HEK293 (cell line): ENCODE data around the gene POLR1E.
"Not testable (repeated sequence)": the region's sequence is repeated elsewhere in the genome, so short reads cannot be mapped to it uniquely, and the experiment has no call there.

Experiments
- CTCF ChIA-PET: fragments of 350-600 bp; formaldehyde crosslinking; extraction: SDS; loops from one replicate; lab custom pipeline; 2021; ENCODE audit warnings: antibody characterized with exemption; lab: Yijun Ruan, JAX
- POLR2A ChIA-PET: fragments of 300-600 bp; formaldehyde crosslinking; extraction: SDS; loops from one replicate; lab custom pipeline; 2020; ENCODE audit warnings: antibody characterized with exemption, inconsistent platforms; lab: Yijun Ruan, JAX
- H3K27ac ChIP-seq: fragments of 200-500 bp; sonication (Bioruptor generic); 2 replicates; pipeline ENCODE4 v1.5.1; 2014; ENCODE audit warnings: low read depth, low read length, control low read depth, inconsistent platforms; ENCODE audit errors: extremely low read depth
- H3K36me3 ChIP-seq, 2 experiments: fragments of 200-500 bp in 1 of 2; sonication (Bioruptor generic) in 1 of 2; 1 replicate in 1 of 2; 2 replicates in 1 of 2; pipeline ENCODE4 v1.5.1; 2014 to 2017; ENCODE audit warnings: inconsistent platforms in 2 of 2, low read length in 2 of 2; ENCODE audit not compliant: control insufficient read depth in 2 of 2, insufficient read depth in 1 of 2
- H3K4me1 ChIP-seq: fragments of 200-500 bp; sonication (Bioruptor generic); 2 replicates; pipeline ENCODE4 v1.5.1; 2014; ENCODE audit warnings: mild to moderate bottlenecking, low read length, inconsistent platforms; ENCODE audit not compliant: control insufficient read depth, insufficient read depth
- H3K4me3 ChIP-seq: 2 replicates; pipeline ENCODE4 v1.5.1; 2011; ENCODE audit warnings: low read depth, mild to moderate bottlenecking, control low read depth, low read length, moderate library complexity
- H3K9me3 ChIP-seq: fragments of 200-500 bp; sonication (Bioruptor generic); 2 replicates; pipeline ENCODE4 v1.5.1; 2014; ENCODE audit warnings: low read depth, low read length, inconsistent platforms; ENCODE audit not compliant: control insufficient read depth, insufficient read depth
- BCL11B ChIP-seq: fragments of 450-650 bp; formaldehyde crosslinking; IDR thresholded peaks from 2 replicates; pipeline ENCODE4 v1.5.1; 2016; ENCODE audit warnings: low read depth, missing biosample characterization, missing genetic modification characterization
- BCL6B ChIP-seq: fragments of 450-650 bp; formaldehyde crosslinking; IDR thresholded peaks from 2 replicates; pipeline ENCODE4 v1.5.1; 2017; ENCODE audit warnings: missing biosample characterization, missing genetic modification characterization
- IKZF3 ChIP-seq: fragments of 450-650 bp; IDR thresholded peaks from 2 replicates; pipeline ENCODE4 v1.5.0; 2018; ENCODE audit warnings: missing biosample characterization, mild to moderate bottlenecking, missing genetic modification characterization, moderate library complexity
- MEIS1 ChIP-seq: sonication (generic); formaldehyde crosslinking; IDR thresholded peaks from 2 replicates; pipeline ENCODE4 v1.8.1; 2022; ENCODE audit warnings: missing genetic modification reagents, mild to moderate bottlenecking, borderline replicate concordance
- MYNN ChIP-seq: fragments of 450-650 bp; formaldehyde crosslinking; IDR thresholded peaks from 2 replicates; pipeline ENCODE4 v1.5.1; 2016; ENCODE audit warnings: missing biosample characterization, missing genetic modification characterization, borderline replicate concordance
- PRDM1 ChIP-seq: fragments of 450-650 bp; formaldehyde crosslinking; IDR thresholded peaks from 2 replicates; pipeline ENCODE4; 2016; ENCODE audit warnings: missing biosample characterization, missing genetic modification characterization
- PRDM10 ChIP-seq: fragments of 450-650 bp; formaldehyde crosslinking; IDR thresholded peaks from 2 replicates; pipeline ENCODE4 v1.5.1; 2016; ENCODE audit warnings: missing biosample characterization, missing genetic modification characterization
- ZBTB20 ChIP-seq: fragments of 450-650 bp; formaldehyde crosslinking; IDR thresholded peaks from 2 replicates; pipeline ENCODE4 v1.5.1; 2016; ENCODE audit warnings: missing biosample characterization, missing genetic modification characterization
- ZBTB8A ChIP-seq: fragments of 450-650 bp; formaldehyde crosslinking; IDR thresholded peaks from 2 replicates; pipeline ENCODE4 v1.5.1; 2016; ENCODE audit warnings: missing biosample characterization, missing genetic modification characterization
- ZNF140 ChIP-seq: fragments of 450-650 bp; formaldehyde crosslinking; IDR thresholded peaks from 2 replicates; pipeline ENCODE4 v1.5.1; 2016; ENCODE audit warnings: missing biosample characterization, missing genetic modification characterization
- ZNF239 ChIP-seq: fragments of 450-650 bp; formaldehyde crosslinking; IDR thresholded peaks from 2 replicates; pipeline ENCODE4 v1.5.1; 2016; ENCODE audit warnings: missing biosample characterization, missing genetic modification characterization
- ZNF26 ChIP-seq: fragments of 450-650 bp; formaldehyde crosslinking; IDR thresholded peaks from 2 replicates; pipeline ENCODE4 v1.5.1; 2016; ENCODE audit warnings: missing biosample characterization, missing genetic modification characterization
- ZNF341 ChIP-seq: fragments of 450-650 bp; formaldehyde crosslinking; IDR thresholded peaks from 2 replicates; pipeline ENCODE4; 2016; ENCODE audit warnings: low read depth, missing biosample characterization, missing genetic modification characterization
- ZNF394 ChIP-seq: fragments of 450-650 bp; formaldehyde crosslinking; IDR thresholded peaks from 2 replicates; pipeline ENCODE4 v1.5.1; 2016; ENCODE audit warnings: missing biosample characterization, missing genetic modification characterization, mild to moderate bottlenecking, moderate library complexity, borderline replicate concordance
- ZNF404 ChIP-seq: fragments of 450-650 bp; formaldehyde crosslinking; IDR thresholded peaks from 2 replicates; pipeline ENCODE4 v1.5.1; 2017; ENCODE audit warnings: missing biosample characterization, missing genetic modification characterization
- ZNF426 ChIP-seq: fragments of 450-650 bp; formaldehyde crosslinking; IDR thresholded peaks from 2 replicates; pipeline ENCODE4 v1.5.1; 2017; ENCODE audit warnings: missing biosample characterization, missing genetic modification characterization, mild to moderate bottlenecking, inconsistent platforms, moderate library complexity
- ZNF518A ChIP-seq: fragments of 450-650 bp; formaldehyde crosslinking; conservative IDR thresholded peaks from 2 replicates; pipeline ENCODE4 v1.5.1; 2016; ENCODE audit warnings: low read depth, missing biosample characterization, missing genetic modification characterization
- ZNF600 ChIP-seq: fragments of 450-650 bp; formaldehyde crosslinking; IDR thresholded peaks from 2 replicates; pipeline ENCODE4 v1.5.1; 2016; ENCODE audit warnings: missing biosample characterization, missing genetic modification characterization
- ZNF623 ChIP-seq: fragments of 450-650 bp; formaldehyde crosslinking; IDR thresholded peaks from 2 replicates; pipeline ENCODE4 v1.5.1; 2016; ENCODE audit warnings: missing biosample characterization, missing genetic modification characterization
- ZNF624 ChIP-seq: fragments of 450-650 bp; formaldehyde crosslinking; IDR thresholded peaks from 2 replicates; pipeline ENCODE4 v1.5.1; 2017; ENCODE audit warnings: missing biosample characterization, missing genetic modification characterization
- ZNF654 ChIP-seq: fragments of 450-650 bp; formaldehyde crosslinking; IDR thresholded peaks from 2 replicates; pipeline ENCODE4 v1.5.1; 2016; ENCODE audit warnings: low read depth, missing biosample characterization, missing genetic modification characterization
- ZNF670 ChIP-seq: fragments of 450-650 bp; formaldehyde crosslinking; IDR thresholded peaks from 2 replicates; pipeline ENCODE4 v1.5.1; 2016; ENCODE audit warnings: missing biosample characterization, missing genetic modification characterization, low read depth

The POLR1E gene

GRCh38 chr9:37471942-37472684, 13.6 kb upstream of the POLR1E start (continued):
- TF ChIP-seq ZBTB20 (tag by site-specific recombination) (no peak), ZNF239 (no peak), ZNF624 (no peak), PRDM1 (tag by site-specific recombination) (peak; percentile 96), BCL6B (tag by site-specific recombination) (peak; percentile 64), ZNF670 (tag by site-specific recombination) (no peak), ZNF600 (tag by site-specific recombination) (no peak), ZNF341 (tag by site-specific recombination) (no peak), PRDM10 (peak; percentile 64), IKZF3 (peak; percentile 40; the same call in 1 of the 2 replicates), ZNF26 (tag by site-specific recombination) (no peak), MEIS1 (CRISPR knock-in tag) (no peak), ZNF404 (no peak), MYNN (no peak), BCL11B (no peak), ZNF140 (tag by site-specific recombination) (no peak)

GRCh38 chr9:37473982-37474381, 11.8 kb upstream of the POLR1E start:
- H3K27ac ChIP-seq, POLR2A ChIA-PET, H3K9me3 ChIP-seq, H3K36me3 ChIP-seq, H3K4me3 ChIP-seq, H3K4me1 ChIP-seq: not testable (repeated sequence)
- CTCF ChIA-PET = interaction anchor here (0.6 to 1.6 kb wide), 3 partner anchors 59 to 889 kb away, joined by 4 to 6 read pairs (median 5); no protein-coding TSS in a partner anchor
- TF ChIP-seq ZNF623 (tag by site-specific recombination) (peak; percentile 42; the same call in 1 of the 2 replicates), ZNF654 (peak; percentile 12; the same call in 1 of the 2 replicates), ZNF518A (tag by site-specific recombination) (peak; percentile 55; the same call in 1 of the 2 replicates), ZBTB8A (tag by site-specific recombination) (peak; percentile 29; the same call in 1 of the 2 replicates), ZNF394 (peak; percentile 75; the same call in 1 of the 2 replicates), ZNF426 (peak; percentile 60), ZNF140 (tag by site-specific recombination) (peak; percentile 47; the same call in 1 of the 2 replicates)
